NCI-H2227 treated with DMSO at 0.1 percent for 48 hours (cell line): ENCODE measurements around the gene PRKAR1A.
A peak's percentile ranks its signal among the peaks of the same experiment; 100 is the strongest.
"Not testable (repeated sequence)": the region's sequence is repeated elsewhere in the genome, so short reads cannot be mapped to it uniquely, and the experiment has no call there.

ENCODE experiments used
- DNase-seq: peaks from one replicate; lab custom pipeline; 2025; lab: John Stamatoyannopoulos, UW

Gene PRKAR1A

DNA sequence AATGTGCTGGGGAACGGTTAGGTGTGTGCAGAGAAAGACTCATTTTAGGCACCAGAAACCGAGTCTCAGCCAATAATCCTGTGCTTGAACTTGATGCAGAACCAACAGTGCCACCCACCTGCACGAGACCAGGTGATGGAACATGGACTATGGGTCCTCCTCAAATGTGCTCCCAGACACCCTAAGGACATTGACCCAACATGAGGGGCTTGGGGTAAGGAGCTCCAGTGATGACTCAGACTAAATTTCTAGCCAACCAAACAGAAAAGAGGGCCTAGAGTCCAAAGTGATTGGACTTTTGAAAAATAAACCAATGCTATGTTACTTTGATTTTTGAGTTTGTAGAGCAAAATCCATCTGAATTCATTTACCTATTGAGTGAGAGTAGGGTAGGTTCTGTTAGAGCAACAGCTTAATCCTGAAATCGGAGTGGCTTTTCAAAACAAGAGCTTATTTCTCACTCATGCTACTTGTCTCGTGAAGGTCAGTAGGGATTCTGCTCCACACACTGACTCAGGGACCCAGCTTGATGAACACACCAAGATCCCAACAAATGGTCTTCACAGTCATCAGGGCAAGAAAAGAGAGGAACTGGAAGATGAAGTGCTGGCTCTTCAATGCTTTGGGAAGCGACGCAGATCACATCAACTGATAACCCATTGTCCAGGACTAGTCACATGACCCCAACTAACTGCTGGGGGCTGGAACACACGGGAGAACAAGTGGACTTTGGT lies 67.1 kb downstream of the PRKAR1A start:
- DNase-seq, result no peak

DNA sequence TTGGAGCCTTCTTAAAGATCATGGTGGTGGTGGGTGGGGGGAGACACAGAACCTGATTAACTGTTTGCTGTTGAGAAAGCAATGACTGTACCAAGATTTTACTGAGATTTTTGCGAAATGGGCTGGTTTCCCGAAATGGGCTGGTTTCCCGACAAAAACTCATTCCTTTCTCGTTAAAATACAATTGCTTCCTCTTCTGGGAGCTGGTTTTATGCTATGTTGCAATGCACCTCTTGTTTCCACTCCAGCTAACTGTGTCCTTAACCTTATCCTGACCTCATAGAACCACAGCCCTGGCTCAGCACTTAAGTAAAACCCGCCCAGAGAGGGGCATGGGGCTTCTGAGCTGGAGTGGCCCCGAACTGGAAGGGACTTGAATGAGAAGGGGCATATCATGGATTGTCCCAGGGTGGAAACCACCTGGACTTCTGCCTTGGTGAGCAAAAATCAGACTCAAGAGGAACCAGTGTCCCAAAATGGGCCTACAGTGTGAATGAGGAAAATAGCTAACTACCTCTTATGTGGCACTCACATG lies 68.1 kb downstream of the PRKAR1A start:
- no peak for DNase-seq

DNA sequence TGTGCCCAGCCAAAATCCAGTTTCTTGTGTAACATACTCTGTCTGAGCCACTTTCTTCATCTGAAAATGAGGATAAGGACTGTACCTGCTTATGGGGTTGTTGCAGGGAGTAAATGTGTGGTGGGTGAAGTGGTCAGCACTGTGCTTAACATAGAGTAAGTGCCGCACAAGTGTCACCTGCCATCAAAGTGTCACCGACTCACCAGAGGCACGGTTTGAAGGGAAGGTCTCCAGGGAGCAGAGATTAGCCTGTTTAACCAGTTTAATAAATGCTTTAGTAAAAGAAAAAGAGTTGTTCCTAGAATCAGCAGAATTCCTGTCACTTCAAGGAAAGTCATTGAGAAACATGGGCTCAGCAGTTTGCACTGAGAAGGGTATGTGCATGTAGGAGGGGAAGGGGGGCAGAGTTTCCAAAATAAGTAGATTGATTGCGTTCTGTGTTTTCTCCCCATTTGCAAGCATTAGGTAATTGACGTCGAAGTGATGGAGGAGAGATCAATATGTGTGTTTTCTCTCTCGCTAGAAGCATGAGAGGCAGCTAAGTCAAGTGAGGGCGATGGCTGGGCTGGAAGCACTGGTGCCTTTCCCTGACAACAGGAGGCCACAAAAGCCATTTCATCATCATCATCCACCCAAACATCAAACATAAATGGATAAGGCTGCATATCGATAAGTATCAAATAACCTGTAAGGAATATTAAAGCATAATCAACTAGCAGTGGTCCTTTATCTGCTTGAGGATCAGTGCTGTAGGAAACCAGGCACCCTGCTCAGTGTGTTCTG lies 69.8 kb downstream of the PRKAR1A start:
- no peak for DNase-seq

DNA sequence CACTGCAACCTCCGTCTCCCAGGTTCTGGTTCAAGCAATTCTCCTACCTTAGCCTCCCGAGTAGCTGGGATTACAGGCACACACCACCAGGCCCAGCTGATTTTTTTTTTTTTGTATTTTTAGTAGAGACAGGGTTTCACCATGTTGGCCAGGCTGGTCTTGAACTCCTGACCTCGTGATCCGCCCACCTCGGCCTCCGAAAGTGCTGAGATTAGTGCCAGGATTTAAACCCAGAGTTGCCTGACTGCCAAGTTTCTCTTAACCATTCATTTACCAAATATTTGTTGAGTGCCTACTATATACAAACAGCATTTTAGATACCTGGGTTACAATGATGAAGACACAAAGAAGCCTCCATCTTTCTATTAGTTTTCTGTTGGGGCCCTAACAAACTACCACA lies 70.6 kb downstream of the PRKAR1A start:
- DNase-seq, result not testable (repeated sequence)

DNA sequence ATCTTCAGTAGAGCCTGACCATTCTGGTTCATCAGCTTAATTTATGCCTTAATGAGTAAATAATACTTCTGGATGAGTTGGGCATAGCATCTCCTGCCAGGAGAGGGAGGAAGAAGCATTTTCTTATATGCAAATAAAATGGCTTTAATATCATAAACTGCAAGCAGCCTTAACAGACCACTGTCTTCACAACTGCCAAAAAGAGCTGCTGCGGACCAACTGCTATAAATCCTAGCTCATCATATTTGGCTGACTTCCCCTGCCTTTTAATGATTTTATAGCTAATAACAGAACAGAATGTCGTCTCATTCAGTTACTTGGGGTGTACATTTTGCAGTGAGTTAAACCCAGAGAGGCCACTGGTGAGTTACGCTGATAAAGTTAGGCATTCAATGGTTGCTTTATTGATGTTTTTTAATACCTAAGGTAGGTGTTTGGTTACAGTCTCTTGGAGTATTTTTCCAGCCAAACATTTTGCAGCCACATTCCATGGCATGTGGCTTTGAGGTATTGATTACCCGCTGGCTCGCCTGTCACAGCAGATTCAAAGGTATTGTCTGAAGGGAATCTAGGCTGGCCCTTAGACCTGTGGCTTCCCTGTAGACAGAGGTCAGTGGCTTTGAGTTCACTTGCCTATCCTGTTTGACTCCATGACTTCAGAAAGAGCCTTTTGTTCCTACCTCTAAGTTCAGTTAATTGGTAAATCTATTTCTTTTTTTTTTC lies 72.5 kb downstream of the PRKAR1A start:
- DNase-seq, result no peak

DNA sequence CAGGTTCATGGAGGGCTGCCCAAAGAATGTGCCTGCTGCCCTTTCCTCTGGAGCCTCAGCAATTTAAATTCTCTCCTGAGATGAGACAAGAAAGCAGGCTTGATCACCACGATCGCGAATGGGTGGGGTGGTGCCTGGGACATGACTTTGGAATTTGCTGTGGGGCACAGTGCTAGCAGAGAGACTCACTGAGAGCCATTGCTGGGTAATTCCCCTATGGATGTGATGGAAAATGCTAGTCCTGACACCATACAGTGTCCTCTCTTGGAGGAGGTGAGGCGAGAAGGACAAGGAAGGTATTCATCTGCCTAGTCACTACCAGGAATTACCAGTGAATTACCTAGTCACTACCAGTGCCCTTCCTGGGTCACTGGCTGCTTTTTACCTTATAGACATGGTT lies 73.4 kb downstream of the PRKAR1A start:
- no peak for DNase-seq

DNA sequence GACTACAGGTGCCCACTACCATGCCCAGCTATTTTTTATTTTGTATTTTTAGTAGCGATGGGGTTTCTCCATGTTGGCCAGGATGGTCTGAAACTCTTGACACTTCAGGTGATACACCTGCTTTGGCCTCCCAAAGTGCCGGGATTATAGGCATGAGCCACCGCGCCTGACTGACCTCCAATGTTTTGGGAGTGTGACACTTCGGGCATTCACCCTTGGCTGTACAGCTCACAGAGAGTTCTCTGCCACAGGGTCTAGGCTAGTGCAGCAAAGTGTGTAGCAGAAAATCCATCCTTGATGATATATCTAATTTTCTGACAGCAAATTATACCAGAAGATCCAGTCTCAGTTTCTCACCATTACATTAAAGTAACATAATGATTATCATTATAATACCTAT lies 74.8 kb downstream of the PRKAR1A start:
- no peak for DNase-seq

DNA sequence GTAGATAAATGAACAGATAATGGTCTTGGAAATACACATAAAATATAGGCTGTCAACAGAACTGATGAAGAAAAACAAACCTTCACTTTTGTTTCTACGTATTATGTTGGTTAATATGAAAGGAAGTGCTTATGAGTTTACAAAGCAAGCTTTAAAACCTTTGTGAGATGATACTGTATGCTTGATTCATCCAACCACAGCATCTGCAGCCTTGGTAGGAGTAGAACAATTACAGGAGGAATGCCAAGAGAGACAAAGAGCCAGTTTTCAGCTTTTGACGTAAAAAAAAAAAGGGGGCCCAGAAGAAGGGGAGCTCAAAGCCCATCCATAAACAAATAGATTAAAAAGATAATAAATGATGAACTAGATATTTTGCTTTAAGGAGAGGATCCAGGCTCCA lies 75.6 kb downstream of the PRKAR1A start:
- DNase-seq, result no peak

DNA sequence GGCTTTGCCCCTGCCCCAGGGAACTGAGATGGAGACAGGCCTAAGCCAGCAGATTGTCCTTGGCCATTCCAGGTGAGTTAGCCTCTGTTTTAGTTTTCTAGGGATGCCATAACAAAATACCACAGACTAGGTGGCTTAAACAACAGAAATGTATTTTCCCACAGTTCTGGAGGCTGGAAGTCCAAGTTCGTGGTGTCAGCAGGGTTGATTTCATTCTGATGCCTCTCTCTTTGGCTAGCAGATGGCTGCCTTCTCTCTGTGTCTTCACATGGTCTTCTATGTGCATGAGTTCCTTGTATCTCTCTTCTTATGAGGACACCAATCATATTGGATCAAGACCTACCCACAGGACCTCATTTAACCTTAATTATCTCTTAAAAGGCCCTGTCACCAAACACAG lies 76.1 kb downstream of the PRKAR1A start:
- DNase-seq, result no peak

DNA sequence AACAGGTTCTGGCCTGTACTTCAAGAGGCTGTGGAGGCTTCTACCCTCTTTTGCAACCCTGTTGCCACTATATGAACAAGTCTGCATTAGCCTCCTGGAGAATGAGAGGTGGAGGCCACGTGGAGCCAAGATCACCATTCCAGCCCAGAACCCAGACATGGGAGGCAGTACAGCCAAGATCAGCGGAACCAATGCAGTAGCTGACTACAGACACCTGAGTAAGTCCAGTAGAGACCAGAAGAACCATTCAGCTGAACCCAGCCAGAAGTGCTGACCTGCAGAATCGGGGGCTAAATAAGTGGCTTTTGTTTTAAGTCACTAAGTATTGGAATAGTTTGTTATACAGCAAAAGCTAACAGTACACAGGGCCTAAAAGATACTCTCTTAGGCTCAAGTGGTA lies 76.9 kb downstream of the PRKAR1A start:
- no peak for DNase-seq

DNA sequence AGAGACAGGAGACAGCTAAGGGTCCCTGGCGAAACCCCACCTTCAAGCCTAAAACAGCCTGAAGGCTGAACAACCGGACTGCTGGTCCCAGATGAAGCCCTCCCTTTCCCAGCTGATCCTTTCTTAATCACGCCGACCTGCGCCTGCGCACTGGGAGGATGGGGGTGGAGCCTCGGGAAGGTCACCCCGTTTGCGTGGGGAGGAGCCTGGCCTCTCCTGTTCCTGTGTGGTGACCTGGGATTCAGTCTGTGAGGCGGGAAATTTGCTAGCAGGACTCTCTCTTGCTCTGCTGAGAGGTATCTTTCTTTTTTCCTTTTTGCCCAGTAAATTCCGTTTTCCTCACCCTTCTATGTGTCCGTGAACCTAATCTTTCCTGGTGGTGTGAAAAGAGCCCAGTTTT lies 79.4 kb downstream of the PRKAR1A start:
- peak; percentile 42 for DNase-seq

DNA sequence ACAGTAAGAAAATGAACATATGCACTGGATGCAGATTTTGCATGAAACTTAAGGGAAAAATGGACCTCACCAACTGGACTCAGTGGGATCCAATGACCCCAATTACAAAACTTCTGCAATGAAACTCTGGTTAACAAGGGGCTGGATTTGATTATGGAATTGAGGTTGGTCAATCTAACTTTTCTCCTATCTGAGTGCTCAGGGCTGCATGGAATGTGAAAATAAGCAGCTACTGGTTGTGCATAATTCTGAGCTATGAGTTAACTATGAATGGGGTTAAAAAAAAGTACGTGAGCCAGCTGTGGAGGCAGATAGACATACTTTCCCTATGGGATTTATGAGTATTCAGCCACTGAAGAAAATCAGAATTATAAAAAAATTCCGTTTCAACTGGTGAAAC lies 79.8 kb downstream of the PRKAR1A start:
- DNase-seq, result no peak

DNA sequence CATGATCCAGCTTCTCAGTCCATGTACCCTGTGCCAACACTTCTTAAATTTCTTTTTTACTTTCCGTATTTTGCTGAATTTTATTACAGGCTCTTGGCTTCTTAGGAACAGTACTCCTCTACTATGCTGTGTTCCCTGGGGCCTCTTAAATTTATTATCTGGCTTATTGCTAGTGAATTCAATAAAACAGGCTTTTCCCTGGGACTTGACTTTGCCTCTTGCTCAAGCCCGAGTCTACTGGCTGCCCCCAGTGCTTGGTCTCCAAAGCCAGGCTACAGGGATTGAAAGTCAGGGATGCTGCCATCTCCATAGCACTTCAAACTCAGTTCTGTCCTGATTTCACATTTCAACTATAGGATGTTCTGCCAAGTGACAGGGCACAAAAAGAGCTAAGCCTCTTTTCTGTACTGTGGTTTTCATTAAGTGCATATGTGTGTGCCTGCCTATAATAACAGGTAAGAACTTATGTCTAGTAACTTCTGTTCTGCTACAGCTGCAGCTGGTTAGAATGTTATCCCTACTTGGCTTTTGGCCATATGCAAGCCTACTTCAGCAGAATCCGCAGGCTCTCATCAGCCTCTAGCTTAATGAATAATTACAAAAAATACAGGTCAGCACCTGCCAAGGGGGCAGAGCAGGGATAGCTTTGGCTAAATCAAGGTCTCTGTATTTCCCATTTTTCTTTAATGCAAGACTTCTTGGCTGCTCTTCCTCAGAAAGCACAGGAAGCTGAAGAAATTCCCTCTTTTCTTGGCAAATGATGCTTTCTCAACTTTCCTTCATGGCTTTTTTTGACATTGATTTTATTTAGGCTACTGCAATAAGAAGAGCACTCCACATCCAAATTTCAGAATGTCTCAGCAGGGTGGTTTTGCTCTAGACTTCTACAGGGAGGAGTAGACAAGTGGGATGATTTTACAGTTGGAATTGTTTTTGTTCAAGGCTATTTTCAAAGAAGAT lies 80.7 kb downstream of the PRKAR1A start:
- DNase-seq, result no peak

DNA sequence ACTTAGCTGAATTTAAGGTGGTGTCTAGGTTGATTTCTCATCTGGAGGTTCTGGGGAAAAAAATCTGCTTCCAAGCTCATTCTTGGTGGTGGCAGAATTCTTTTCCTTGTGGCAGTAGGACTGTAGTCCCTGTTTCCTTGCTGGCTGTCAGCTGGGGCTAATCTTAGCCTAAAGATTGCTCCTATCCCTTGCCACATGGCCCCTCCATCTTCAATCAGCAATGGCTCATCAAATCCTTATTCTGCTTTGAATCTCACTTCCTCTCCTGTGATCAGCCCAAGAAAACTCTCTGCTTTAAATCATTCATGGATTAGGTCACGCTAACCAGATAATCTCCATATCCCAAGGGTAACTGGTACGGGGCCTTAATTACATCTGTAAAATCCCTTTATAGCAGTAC lies 82.3 kb downstream of the PRKAR1A start:
- no peak for DNase-seq

DNA sequence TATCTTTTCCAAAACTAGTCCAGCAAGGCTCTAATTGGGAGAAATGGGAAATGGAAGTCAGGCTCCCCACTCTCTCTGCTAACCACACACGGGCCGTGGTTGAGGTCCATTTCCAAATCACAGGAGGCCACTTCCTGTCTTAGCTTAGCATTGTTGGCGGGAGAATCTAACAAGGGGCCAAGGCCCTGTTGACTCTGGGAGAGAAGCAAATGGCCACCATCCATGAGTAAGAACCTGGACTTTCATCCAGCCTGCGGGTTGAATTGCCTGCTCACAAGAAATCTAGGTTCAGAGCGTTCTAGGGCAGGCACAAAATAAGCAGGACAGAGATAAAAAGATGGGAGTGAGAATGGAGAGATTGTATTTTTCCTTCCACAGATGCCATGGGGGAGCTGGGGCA lies 83.3 kb downstream of the PRKAR1A start:
- DNase-seq, result no peak

DNA sequence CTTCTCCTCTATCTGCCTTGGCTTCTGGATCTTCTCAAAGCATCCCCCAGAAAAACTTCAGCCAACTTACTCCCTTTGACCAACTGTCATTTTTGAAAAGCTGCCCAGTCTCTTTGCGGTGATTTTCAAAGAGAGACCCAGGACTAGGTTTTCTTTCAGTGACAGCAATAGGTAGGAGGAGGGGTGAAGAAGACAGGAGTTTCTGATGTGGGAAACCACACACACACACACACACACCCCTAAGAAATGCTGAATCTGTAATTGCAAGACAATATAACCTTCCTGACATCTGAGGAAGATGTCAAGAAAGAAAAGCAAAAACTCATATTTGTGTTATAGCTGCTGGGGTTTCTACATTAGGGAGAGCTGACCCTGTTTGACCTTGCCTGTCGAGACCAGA lies 83.8 kb downstream of the PRKAR1A start:
- DNase-seq, result no peak

DNA sequence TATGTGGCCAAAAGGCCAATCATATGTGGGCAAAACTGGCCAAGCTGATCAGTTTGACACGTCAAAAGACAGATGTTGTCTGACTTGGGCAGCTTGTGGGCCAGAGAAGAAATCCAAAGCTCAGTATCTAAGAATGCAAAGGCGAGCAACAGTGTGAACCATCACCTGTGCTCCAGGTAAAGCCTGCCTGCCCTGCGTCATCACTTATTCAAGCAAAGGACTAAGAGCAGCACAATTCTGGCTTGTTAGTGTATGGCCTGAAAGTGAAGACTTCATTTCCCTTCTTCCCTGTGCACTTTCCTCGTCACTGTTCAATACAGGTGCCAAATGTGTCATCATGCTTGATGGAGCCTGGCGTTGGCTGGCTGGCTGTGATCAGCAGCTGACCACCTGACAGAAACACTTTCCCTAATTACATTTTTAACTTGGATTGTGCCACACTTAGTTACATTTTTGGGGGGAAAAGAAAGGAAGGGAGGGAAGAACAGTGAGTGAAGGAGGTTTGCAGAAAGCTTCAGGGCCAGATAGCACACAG lies 84.2 kb downstream of the PRKAR1A start:
- no peak for DNase-seq

DNA sequence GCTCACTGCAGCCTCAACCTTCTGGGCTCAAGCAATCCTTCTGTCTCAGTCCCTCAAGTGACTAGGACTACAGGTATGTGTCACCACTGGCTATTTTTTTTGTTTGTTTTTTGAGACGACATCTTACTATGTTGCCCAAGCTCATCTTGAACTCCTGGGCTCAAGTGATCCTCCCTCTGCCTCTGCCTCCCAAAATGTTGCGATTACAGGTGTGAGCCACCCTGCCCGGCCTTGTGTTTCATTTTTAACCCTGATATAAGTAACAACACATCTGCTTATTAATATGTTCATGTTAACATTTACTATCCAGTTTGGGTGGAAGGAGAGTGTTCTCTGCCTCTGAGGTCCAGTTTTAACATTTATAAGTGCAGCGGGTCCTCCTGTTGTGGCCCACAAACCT lies 85.8 kb downstream of the PRKAR1A start:
- no peak for DNase-seq

DNA sequence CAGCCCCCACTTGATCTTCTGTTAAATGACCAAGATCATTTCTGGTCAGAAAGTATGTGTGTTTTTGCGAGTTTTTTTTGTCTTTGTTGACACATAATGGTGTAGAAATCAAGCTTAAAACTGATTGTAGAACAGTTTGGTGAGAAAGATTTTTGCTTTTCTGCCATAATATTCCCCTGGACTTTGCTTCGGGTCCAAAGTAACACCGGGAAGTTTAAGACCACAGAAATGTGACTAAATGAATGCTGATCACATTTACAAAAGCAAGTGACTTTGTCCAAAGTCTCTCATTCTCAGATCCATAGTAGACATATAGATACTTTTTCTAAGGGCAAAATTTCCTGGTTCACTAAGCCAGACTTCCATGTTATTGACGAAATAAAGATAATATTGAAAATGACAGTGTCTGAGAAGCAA lies 86.3 kb downstream of the PRKAR1A start:
- no peak for DNase-seq

DNA sequence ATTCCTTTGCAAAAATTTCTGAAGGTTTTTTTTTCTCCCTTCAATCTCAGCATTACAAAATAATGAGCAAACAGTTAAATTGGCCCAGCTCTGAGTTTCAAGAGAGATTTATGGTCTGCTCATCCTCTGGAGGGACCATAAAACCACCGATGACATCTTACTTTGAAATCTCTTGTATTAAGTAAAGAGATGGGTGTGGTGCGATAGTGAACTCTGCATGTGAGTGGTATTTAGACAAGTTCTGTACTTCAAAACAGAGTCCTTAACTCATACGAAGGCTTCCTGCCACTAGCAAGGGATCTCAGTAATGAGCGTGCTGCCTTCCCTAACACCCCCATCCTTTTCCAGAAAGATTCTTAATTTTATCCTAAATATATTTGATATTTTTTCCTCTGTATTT lies 86.9 kb downstream of the PRKAR1A start:
- no peak for DNase-seq

DNA sequence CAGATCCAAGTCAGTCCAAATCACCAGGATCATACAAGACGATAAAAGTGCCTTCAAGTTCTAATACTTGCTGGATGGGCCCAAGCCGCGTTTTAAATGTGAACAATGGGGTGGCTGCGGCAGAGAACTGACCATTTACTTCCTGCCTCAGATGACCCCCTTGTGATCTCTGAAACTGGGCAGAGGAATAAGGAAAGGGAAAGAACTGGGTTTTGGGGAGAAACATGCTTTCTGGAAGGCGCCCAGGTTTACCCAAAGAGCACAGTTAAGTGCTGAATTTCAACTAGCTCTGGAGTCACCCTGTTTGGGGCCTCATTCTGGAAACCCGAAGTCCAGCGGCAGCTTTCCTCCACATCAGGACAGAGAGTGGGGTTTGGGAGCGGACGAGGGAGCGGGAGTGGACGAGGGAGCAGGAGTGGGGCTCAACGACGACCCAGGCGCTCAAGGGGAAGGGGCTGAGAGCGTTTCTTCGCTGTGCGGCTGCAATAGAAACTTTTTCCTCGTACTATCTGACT lies 87.4 kb downstream of the PRKAR1A start:
- DNase-seq, result no peak
